Measurements from ENCODE around the gene MARCHF3.

The MARCHF3 gene

DNA sequence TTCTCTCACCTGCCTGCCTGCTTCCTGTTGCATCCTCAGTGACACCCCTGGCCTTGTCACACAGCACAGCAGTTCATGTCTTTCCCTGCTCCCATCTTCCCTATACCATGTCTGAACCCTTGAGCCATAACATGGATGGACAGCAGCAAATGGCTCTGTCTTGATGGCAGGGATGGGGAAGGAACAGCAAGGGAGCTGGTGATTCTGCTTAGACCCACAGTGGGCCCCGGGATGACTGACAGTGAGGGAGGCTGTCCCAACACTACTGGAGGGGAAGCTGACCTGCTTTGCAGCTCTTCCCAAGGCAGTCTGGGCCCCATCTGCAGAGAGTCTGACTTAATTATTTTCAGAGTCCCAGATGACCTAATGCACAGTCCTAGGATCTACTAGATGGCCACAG lies 48.2 kb downstream of the MARCHF3 start:
- DNase-seq, result no peak

DNA sequence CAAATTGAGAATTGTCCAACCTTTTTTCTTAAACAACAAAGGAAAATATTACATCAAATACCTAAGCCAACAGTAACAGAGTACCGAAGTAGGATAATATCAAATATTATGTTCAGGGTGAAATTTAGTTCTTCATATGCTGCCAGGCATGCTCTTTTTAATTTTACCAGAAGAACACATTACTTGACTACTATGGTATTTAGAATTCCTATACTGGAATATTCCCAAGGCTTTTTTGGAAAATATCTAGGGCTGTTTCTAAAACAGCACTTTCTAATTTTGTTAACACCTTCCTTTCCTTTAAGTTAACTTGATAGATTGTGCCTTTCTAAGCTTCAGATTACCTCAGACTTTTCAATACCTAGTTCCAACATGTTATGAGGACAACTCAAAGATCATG lies 48.7 kb downstream of the MARCHF3 start:
- no peak for DNase-seq

DNA sequence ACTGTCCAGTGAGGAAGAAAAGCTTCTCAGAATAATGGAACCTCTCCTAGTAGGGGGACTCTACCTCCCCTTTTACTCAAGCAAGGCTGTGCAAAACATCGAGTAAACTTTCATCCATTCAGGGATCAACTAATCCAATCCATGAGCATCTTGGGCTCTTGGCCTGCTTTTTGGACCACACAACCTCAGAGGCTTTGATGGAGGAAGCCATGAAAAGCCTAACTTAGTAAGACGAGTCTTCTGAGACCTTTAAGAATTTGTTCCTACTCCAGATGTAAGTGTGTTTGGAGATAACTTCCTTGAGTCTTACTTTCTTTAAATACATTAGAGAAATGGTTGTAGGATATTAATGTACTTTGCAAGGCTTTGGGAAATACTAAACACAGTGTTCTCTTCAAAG lies 49.1 kb downstream of the MARCHF3 start:
- no peak for DNase-seq

DNA sequence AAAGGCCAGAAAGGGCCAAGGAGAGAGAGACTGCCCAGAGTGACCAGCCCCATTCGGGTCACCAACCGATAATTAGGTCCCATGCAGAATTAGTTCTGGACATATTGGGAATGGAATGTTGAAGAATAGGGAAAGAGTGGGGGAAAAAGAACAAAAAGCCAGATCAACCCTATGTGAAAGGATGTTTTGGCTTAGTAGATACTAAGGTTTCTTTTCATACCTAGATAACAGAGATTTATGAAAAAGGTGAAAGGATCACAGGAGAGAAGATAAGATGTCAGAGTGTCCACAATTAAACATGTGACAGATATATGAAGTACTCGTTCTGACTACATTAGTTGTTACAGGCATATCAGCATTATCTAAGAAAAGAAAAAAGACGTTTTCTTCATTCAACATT lies 52.1 kb downstream of the MARCHF3 start:
- DNase-seq, result no peak

DNA sequence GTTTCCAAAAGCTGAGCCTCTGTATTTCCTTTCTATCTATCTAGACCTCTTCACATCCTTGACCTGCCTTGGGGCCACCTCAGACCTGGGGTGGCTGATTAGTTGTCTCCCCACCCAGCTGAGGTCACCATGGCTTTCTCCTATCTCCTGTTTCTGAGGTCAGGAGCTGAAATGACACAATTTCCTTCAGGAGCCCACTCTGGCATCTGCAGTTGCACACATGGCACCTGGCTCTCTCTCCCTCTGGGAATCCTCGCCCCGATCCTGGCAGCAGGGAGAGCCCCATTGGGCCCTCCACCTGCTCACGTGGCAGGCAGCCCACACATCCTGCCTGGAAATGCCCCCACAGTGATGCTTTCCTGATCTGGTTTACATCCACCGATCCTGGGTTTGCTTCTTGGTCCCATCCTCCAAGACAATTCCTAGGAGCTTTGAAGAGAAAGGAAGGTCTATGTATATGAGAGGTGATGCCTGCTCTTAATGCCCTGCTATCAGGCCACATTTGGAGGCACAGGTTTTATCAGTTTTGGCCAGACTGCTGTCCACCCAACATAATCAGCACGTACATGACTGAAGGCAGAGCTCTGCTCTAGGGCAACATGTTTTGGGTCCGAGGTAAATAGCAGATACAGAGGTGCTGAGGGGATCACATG lies 53.7 kb downstream of the MARCHF3 start:
- DNase-seq, result no peak

DNA sequence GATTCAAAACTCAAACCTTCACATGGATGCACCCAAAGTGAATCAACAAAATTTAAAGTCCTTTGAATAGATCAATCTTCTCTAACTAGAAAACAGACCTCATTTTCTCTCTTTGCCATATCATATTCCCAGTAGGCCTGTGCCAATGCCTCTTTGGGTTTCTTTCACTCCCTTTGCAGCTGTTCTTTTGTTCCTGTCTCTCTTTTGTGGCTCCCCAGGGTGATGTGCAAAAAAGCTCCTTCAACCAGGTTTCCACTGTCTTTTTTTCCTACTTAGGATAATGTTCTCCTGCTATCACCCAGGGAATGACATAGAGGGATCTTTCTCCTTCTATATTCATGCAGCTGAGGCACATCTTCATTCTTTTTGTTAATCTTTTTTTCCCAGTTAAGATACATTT lies 54.6 kb downstream of the MARCHF3 start:
- no peak for DNase-seq

DNA sequence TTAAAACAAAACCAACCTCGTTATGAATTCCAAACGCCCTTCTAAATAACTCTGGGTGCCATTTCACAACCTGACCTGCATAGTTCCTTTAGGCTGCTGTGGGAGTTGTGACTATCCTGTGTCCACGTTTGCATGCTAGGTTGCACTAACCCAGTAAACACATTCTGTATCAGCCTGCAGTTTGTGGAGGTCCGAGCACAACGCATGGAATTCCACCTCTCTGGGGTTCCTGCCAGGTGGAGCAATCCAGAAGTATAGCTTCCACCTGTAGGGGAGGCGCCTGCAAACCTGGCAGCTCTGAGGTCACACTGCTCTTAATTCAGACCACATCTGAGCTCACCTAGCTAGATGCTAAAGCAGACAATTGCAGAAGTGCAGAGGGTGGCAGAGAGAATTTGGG lies 57.2 kb downstream of the MARCHF3 start:
- no peak for DNase-seq

DNA sequence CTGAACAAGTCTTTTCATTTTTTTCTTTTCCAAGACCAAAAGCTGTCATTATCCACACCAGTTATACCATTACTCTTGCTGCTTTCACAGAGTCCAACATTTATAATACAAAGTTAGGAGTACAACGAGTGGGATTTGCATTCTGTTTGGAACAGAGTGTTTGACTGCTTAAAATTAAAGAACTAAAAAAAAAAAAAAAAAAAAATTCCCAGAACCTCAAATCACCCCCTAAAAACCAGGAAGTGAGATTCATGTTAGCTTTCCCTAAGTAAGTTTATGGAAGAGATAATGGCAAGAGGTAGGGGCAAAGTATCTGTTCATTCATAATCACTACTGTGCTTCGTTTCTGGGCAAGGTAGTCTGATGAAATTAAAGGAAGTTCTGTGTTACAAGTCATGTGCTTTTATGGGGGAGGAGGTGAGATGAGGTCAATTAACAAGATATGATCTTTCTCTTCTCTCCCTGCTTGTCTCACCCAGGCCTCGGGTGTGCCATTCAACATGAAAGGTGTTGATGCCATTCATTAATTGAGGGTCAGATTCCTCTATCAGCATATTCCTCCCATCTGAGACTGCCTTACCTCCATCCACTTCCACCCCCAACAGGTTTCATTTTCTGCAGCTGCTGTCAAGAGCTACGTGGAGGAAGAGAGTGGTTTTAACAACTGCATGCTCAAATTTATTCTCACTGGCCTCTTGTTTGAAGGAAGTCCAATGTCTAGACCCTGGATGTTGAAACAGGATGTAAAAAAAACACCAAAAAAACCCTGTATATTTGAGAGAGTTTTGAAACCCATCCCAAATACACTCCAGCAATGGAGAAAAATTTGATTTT lies 58.1 kb downstream of the MARCHF3 start:
- DNase-seq, result no peak

DNA sequence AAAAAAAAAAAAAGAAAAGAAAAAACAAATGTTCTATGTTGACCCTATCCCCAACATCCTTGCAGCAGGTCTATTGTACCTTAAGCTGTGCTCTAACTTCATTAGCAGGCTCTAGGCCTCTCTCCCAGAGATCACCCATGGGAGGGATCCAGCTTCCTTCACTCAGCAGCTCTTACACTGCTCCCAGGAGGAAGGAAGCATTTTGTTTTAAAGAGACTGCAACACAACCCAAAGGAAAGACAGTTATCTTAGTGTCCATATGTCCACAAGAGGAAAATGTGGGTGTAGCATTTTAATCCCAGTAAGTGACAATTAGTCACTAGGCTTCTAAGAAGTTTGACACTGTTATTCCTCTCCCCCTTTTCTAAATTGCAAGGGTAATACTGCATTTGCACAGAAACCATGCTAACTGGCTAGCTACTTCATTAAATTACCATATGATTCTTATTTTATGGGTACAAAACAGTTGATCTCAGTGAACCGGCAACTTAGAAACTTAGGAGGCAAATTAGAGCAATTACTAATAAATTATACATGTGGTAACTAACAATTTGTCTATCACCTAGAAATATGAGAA lies 58.8 kb downstream of the MARCHF3 start:
- no peak for DNase-seq

DNA sequence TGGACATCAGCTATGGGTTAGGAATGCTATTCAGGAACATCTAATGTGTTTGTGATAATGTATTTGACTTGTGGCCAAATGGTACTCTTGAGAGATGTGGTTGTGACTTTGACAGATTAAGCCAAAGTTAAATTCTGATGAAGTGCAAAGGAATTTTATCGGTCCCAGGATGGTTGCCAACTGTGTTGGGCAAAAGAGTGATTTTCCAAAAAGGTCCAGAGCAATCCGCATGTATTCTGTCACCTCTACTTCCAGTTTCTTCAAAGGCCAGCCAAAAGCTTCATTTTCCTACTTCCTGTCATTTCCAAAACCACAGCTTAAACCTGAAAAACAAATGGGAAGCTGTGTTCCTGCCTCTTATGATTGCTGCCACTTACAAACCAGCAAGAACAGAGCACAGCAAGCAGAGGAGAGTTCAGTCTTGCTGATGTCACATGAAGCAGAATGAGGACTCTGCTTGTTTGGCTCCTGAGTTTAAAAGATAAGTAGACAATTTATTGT lies 59.8 kb downstream of the MARCHF3 start:
- no peak for DNase-seq

DNA sequence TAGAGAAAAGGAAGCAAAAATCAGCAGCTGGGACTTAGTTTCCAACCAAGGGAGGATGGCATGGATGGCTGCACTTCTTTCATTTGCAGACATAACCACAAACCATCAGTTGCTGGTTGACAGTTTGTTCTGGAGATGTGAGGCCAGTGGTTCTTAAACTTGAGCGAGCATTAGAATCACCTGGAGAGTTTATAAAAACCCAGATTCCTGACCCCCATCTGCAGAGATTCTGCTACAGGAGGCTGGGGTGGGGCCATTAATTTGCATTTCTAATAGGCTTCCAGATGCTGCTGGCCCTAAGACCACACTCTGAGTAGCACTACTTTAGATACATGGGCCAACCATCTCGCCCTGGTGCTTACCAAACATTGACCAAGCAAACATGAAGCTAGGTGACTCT lies 60.8 kb downstream of the MARCHF3 start:
- DNase-seq, result no peak

DNA sequence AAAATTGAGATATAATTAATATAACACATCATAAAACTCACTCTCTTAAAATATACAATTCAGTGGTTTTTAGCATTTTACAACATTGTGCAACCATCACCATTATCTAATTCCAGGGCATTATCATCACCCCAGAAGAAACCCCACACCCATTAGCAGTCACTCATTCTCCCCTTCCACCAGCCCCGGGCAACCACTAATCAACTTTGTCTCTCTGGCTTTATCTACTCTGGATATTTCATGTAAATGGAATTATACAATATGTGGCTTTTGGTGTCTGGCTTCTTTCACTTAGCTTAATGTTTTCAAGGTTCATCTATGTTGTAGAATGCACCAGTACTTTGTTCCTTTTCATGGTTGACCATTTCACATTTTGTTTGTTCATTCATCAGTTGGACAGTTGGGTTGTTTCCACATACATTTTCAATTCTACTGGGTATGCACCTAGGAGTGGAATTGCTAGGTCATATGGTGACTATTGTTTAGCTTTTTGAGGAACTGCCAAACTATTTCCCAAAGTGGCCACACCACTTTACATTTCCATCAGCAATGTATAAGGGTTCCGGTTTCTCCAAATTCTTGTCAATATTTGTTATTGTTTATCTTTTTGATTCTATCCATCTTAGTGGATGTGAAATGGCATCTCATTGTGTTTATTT lies 62.4 kb downstream of the MARCHF3 start:
- DNase-seq, result no peak

DNA sequence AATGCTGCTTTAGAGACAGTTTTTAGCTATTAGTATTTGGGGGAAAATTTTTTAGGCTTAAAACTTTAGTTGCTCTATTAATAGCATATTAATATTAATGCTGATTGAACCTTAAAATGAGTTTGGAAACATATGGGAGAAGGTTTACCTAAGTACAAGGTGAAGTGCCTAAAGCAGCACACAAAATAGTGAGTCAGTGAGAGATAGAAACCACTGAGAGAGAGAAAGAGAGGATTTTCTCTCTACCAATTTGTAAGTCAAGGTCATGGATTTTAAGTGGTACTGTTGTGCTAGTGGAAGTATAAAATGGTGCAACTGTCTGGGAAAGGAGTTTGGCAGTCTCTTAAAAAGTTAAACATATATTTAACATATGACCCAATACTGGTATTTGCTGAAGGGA lies 64.9 kb downstream of the MARCHF3 start:
- no peak for DNase-seq

DNA sequence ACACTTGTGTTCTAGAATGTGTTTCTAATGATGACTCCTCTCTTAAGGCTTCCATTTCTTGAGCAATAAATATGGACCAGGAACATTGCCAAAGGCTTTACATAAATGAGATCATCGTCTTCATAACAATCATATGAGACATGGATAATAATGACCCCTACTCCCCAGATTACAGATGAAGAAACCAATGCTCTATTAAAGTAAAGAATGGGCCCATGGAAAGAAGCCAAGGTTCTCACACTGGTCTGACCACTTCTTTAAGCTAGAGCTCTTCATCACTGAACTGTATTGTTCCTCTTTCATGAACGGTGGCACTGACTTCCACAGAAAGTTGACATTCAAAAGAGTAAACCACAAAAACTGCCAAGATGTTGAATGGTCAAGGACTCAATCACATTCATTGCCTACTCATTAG lies 65.3 kb downstream of the MARCHF3 start:
- DNase-seq, result no peak

DNA sequence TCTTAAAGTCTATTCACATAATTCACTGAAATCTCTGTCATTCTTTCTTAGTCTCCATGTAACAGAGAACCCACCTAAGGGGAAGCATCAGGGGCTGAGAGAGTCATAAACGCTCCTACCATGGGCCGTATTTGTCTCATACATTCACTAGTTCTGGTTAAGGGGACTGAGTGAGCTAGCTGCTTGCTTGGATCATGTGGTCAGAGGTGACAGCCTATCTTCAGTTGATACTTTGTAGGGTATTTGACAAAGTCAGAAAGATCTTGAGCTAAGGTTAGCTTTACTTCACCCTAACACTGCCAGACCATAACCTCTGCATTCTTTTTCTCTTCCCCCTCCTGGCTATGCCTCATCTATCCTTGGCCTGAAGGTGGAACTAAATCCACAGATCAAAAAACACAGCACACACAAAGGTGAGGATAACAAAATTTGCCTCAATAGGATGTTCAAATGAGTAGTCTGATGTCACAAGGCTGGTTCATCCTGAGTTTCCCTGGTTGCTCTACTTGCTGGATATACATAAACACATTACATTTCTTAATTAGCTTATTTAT lies 66.5 kb downstream of the MARCHF3 start:
- DNase-seq, result no peak

DNA sequence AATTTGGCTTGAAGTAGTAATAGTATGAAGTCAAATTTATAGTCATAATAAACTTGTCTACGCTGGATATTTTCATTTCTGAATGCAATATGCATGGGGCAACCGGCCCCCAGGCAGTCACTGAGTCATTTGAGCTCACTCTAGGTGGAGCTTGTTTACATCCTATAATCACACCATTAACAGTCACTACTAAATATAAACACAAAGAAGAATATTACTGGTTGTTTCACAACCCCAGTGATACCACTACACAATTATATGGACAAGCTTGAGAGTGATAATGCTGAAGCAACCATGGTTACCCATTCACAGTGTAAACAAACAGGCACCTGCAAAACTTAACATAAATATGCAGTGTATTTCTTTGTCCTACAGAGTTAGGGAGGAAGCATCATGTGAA lies 68.7 kb downstream of the MARCHF3 start:
- no peak for DNase-seq

DNA sequence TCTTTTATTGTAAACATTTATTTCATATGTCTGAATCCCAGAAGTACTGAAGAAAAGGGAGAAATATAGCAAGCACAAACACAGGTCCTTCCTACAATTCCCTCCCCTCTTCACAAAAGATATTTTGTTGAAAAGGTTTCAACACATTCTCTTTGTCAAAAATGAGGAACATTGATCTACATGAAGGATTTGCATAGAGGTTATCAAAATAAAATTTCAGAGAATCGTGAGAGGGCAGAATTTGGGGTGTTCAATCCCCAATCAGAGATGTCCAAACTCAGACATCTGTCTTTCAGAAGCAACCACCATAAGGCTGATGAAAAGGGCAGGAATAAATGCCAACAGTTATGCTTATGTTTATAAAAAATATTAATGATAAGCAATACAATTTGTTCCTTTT lies 69.2 kb downstream of the MARCHF3 start:
- no peak for DNase-seq

DNA sequence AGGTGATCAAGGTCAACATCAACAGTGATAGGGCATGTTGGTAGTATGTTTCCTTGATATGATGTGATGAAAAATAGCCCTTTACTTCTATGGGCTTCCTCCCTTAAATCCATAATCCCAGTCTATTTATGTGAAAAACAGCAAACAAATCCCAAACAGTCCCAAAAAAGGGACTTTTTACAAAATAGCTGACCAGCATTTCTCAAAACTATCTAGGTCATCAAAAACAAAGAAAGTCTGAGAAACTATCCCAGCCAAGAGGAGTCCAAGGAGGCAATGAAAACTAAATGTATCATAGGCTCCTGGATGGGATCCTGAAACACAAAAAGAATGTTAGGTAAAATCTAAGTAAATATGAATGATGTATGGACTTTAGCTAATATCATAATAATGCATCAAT lies 71.2 kb downstream of the MARCHF3 start:
- DNase-seq, result no peak

DNA sequence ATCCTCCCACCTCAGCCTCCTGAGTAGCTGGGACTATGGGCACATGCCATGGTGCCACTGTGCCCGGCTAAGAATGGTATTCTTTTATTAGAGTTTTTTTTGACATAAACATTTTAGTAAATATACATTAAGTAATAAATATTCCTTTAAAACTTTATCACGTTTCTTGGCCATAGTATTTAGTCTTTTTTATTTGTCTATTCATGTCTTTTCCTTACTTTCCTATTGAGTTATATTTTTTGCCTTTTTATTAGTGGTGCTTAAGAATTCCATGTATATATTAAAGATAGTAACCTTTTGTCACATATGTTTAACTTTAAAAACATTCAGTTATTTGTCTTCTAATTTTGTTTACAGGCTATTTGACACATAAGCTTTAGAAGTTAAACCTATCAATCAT lies 73.4 kb downstream of the MARCHF3 start:
- no peak for DNase-seq

DNA sequence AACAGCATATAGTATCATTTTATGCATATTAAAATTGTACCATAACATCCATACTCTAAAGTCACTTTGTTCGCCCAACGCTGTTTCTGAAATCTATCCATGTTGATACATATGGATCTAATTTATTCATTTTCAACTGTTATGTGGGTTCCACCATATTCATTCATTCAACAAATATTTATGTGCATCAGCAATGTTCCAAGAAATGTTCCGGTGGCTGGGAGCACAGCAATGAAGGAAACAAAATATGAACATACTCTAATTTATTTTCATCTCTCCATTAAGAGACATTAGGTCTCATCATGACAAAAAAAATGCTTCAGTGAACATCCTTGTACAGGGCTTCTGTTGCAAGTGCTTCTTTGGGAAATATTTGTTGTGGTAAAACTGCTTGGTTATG lies 75.4 kb downstream of the MARCHF3 start:
- no peak for DNase-seq

DNA sequence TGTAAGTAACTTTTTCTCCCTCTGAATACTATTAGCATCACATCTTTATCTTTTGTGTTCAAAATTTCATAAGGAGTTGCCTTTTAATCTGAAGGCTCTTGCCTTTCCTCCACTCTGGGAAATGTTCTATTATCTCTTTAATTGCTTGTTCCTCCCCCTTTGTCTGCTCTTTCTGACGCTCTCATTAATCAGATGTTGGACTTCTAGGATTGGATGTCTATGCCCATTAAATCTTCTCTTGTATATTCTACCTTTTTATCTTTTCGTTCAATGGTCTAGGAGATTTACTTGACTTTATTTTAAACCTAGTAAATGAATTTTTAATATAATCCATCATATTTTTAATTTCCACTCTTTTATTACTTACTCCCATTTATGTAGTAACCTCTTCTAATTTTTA lies 76.7 kb downstream of the MARCHF3 start:
- no peak for DNase-seq

DNA sequence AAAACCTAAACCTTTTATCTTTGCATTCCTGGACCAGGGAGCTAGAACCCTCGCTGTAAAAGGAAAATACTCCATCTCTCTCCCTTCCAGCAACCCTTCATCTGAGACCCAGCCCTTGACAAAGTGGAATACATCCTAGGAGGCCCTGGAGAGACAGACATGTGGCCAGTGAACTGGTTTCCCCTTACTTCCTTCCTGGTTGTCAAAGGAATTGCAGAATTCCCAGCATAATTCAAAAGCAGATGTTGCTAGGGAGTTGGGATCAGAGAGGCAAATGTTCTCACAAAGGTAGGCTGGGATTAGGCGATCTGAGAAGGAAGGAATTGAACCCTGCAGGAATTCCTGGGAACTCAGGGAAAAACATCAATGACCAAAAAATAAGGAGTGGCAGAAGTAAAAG lies 80.9 kb downstream of the MARCHF3 start:
- DNase-seq, result no peak

DNA sequence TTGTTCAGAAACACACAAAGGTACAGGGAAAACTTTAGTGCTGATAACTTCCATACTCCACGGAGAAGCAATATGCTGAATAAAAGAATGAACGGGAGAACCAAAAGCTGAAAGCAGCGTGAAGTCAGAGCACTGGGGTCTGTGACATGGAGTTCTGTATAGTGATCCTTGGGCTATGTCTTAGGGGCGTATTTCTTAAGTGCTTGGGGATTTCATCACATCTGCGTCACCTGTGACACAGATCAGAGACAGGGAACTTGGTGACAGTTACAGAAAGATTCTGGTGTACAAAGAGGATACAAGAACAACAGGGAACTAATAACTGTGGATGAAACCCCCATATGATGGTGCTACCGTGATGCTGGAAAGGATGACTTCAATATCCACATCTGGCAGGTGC lies 81.9 kb downstream of the MARCHF3 start:
- no peak for DNase-seq

DNA sequence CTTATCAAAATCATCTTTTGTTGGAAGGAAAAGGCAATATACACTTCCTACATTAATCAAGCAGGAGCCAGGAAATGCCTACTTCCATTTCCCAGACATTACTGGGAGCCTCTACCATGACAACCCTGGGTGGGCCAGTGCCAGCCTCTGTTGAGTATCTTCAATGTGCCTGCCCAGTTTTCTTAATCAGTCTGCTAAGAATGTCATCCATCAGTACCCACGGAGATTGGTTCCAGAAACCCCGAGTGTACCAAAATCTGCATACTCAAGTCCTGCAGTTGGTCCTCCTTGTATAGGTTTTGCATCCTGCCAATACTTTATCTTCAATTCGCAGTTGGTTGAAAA lies 82.4 kb downstream of the MARCHF3 start:
- no peak for DNase-seq
